HTERT RPE-1 (cell line): ENCODE data around the gene UBAC2.

Source experiments
- in situ Hi-C: fragments of 300-500 bp; cut with MboI; formaldehyde crosslinking; loops from 4 replicates; pipeline ENCODE4 v1.14.3; 2020; ENCODE audit warnings: low sequenced_read_pairs

UBAC2 gene

DNA sequence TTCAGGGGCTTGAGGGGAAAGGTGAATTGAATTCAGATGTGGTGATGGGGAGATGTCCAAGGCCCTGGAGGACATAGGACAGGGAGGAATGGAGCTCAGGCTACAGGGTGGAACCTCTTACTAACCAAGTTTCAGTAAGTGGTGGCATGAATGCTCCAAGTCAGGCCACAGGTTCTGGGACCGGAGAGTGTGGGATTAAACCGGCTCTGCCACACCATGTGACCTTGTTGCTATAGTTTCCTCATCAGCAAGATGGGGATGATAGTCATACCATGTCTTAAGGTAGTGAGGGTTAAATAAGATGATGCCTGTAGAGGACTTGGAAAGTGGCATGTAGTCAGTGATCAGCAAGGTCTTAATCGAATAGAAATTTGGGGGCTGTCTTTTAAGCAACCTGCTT, 90.2 kb downstream of the UBAC2 start:
- in situ Hi-C loops: no loop called here

DNA sequence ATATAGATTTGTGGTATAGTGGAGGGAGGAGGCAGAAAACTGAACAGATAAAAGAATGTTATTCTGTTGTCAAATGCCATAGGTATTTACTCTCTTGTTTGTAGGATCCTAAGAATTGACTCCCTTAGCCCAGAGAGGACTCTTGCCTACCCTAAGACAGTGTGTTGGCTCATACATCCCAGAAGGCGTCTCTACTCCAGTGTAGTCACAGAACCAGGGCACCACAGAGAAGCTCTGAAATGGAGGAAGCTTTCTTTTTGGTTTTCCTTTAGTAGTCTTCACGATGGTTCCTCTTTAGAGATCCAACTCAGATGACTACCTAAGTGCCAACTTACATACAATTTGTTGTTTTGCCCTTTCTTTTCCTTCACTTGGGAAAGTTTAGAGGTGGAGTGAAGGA, 92.5 kb downstream of the UBAC2 start:
- in situ Hi-C loops: no loop called here

DNA sequence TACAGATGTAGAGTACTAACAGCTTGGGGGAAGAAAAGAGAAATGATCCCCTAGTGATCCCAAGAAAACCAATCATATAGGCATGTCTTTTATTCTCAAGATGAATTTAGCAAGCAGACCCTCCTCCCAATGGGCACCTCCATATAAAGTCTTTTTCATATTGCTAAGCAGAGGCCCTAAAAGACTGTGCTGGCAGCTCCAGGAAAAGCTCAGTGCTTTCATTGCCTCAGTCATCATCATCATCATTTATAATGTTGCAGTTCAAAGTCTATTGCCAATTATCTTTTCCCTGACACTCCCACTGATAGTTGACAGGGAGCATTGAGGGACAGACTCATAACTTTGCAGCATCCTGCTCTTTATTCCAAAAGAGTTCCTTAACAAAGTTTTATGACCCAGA, 93.5 kb downstream of the UBAC2 start:
- in situ Hi-C loops: no loop called here

DNA sequence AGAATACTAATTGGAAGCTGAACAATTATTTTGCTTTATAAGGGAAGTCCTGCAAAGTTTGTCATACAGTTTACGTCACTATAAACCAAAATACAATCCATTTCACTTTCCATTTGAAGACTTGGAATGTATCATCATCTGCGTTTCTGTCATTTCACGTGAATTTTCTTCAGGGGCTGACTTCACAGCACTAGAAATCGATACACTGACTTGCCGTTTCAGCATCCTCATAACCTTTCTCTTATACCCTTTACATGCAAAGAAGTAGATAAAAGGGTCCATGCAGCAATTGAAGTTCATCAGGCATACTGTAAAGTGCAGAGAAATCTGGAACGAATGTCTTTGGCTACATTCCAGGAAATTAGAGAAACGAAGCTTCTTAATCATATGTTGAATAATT, 94.3 kb downstream of the UBAC2 start:
- in situ Hi-C loops: no loop called here

- in situ Hi-C loops: no loop called here
Measured at GRCh38 chr13:99295488-99296252, 95.0 kb downstream of the UBAC2 start.

DNA sequence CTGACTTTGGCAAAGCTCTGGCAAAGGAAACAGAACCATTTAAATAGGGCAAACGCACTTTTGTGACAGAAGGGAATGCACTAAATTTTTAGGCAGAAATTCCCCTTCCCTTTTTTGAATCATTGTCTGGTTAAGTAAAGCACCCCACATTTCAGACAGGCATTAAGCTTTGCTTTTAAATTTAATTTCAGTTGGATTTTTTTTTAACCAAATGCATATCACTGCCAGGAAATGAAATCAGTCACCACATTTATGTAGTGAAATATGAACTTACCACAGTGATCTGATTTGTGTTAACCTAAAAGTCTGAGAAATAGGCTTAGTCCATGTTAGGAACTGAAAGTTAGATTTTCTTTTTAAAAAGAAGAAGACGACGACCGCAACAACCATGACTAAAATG, 95.7 kb downstream of the UBAC2 start:
- in situ Hi-C loops: no loop called here

- in situ Hi-C loops: no loop called here
Measured at GRCh38 chr13:99297331-99297730, 96.7 kb downstream of the UBAC2 start.

GRCh38 chr13:99298056-99298455, 97.4 kb downstream of the UBAC2 start:
- in situ Hi-C loops: no loop called here

DNA sequence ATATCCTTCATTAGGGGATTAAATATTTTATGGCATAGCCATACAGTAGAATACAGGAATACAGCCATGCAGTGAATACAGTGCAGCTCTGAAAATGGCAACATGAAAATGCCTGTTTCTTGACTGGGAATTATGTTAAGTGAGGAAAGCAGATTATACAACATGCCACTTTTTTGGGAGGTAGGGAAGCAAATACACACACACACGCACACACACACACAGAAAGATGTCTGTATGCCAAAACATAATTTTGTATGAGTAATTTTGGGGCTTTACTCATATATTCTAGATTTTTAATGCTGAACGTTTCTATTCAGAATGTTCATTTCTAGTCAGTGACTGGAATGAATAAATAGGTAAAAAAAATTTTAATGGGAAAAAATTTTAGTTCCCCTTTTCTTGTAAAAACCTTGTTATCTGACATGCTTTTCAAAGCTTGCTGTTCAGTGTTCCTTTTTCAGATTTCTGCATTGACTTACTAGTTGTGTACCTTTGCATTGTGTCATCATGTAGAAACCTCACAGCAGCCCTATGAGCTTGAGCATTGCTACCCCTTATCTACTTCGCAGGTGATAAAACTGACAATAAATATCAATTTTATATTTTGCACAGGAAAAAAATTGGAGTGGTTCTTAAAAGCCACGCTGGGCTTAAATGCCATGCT, 98.7 kb downstream of the UBAC2 start:
- in situ Hi-C loops: no loop called here

DNA sequence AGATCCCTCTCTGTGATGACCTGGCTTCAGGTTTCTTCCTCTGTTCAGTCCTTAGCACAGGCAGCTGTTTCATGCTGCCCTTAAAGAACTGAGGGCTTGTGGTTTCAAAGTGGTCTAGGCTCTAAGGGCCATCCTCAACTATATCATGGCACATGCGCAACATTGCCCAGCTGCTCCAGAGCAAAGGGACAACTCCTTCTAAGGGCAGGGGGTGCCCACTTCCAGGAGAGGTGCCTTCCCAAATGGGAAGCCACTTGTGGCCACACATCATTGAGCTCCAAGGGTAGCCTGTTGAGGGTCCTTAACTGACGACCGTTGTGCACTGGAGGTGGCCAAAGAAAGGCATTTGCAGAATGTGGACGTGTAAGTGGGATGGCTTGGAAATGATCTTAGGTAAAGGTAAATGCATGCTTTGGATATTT, 99.3 kb downstream of the UBAC2 start:
- in situ Hi-C loops: no loop called here

GRCh38 chr13:99301056-99301838, 100.6 kb downstream of the UBAC2 start:
- in situ Hi-C loops: no loop called here

GRCh38 chr13:99301913-99302636, 101.4 kb downstream of the UBAC2 start:
- in situ Hi-C loops: no loop called here

GRCh38 chr13:99302637-99303505, 102.2 kb downstream of the UBAC2 start:
- in situ Hi-C loops: no loop called here

- in situ Hi-C loops: no loop called here
Measured at GRCh38 chr13:99303863-99304521, 103.3 kb downstream of the UBAC2 start.

DNA sequence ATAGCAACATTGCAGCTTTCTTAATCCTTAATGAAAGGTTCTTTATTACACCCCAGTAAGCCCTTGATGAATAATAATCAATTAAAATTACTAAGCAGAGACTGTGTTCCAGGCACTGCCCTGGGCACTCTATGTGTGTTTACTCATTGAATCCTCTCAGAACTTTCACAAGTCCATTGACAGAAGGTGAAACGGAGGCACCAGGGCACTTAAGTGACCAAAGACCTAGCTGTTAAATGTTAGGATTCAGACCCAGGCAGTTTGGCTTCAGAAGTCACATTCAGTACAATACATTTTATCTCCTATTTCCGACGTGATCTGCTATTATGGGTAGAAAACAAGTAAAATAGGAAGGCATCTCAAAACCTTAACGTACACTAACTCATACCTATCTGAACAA, 103.9 kb downstream of the UBAC2 start:
- in situ Hi-C loops: no loop called here

GRCh38 chr13:99305158-99305557, 104.5 kb downstream of the UBAC2 start:
- in situ Hi-C loops: no loop called here

DNA sequence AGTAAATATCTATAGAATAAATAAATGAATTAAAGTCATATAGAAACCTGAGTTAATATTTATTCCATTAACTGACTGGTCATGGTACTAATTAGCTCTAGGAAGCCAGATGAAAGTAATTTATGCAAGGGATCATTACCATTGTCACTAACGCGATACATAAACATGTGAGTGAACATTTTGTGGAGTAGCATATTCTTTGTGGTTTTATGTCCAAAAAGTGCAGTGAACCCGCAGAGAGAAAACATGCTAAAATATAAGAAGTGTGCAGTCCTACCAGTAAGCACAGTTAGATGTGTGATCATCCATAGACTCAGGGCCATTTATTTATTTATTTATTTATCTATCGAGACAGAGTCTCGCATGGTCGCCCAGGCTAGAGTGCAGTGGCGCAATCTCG, 104.9 kb downstream of the UBAC2 start:
- in situ Hi-C loops: no loop called here

DNA sequence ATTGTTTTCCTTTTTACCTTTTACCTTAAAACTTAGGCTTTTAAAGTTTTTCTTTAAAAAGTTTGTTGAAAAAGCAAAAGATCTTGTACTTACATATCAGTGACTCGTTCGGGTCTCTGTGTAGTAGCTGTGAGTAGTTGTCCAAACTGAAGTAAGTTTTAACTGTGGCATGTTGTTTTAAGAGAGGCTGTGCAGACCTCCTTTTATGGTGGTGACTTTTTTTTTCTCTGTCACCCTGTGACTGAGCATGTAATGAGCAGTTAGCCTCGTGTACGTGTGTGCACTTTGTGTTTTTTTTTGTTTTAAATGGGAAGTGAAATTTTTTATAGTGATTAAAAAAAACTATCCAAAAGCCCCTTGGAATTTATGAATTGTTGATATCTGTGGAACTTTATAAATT, 106.6 kb downstream of the UBAC2 start, which contains the start of gene GPR183:
TSS of gene GPR183 (minus strand) at position 153 of the 400 bp plus-strand sequence. CDS start 11,254 bp downstream, outside the sequence.
- in situ Hi-C loops: no loop called here

DNA sequence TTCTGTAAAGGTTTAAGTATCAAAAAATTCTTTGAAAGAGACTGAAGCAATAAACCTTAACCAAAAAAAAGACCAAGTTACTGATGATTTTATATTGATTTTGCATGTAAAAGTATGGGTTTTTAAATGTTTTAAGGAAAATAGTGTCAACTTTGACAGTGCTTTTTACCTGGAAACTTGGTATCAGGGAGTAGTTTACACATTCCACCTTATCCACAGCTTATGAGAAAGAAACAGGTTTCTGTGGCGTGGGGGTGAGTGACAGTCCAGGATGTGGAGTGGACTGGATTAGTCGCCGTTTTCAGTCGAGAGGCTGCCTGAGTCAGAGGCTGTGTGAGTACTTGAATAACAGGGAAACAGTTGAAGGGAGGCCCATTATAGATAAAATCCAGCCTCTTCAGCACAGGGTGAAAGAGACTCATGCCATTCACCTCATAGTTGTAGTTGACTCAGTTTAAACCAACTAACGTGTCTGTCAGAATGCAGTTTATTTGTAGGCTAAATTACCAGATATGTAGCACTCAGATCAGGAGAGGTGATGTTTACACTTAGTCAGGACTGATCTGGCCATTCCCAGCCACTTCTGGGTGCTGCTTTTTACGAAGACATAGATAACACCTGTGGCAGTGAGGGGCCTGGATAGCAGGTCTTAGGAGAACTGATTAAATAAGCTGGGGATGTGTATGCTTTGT, 107.1 kb downstream of the UBAC2 start:
- in situ Hi-C loops: no loop called here
